Astrocyte of the spinal cord (primary cell): Measurements from ENCODE around the gene DCAF4L1.

Experiments used
- DNase-seq: peaks from one replicate; pipeline ENCODE4 v3.0.0; 2011; ENCODE audit warnings: low read depth, low spot score
- H3K4me3 ChIP-seq: 2 replicates; pipeline ENCODE4 v1.5.1; 2011; ENCODE audit warnings: low read depth, mild to moderate bottlenecking, low read length, moderate library complexity
- CTCF ChIP-seq: IDR thresholded peaks from 2 replicates; pipeline ENCODE4 v1.5.1; 2012; ENCODE audit warnings: low read depth, mild to moderate bottlenecking, low read length, inconsistent platforms
- in situ Hi-C: cut with HindIII; loops from 2 replicates; pipeline ENCODE4 v1.10.0; 2017; ENCODE audit warnings: low sequenced_read_pairs

The DCAF4L1 gene

GRCh38 chr4:41992967-41993857 is 11.7 kb downstream of the DCAF4L1 start:
- in situ Hi-C loops = no loop called here
- H3K4me3 ChIP-seq = no peak overlapping the region
- DNase-seq = no peak
- no peak for TF ChIP-seq CTCF

- no peak for TF ChIP-seq CTCF
- DNase-seq = no peak
- H3K4me3 ChIP-seq = no peak overlapping the region
- in situ Hi-C loops = no loop called here
Observed at GRCh38 chr4:41994461-41994985, 13.0 kb downstream of the DCAF4L1 start.

GRCh38 chr4:41998019-41998418 is 16.5 kb downstream of the DCAF4L1 start:
- in situ Hi-C loops = no loop called here
- no peak overlapping the region for H3K4me3 ChIP-seq

GRCh38 chr4:41999321-41999720 is 17.8 kb downstream of the DCAF4L1 start:
- no peak overlapping the region for H3K4me3 ChIP-seq
- no peak for DNase-seq
- TF ChIP-seq CTCF = no peak
- in situ Hi-C loops = no loop called here

More at GRCh38 chr4:41998019-41998418, 16.5 kb downstream of the DCAF4L1 start:
- no peak for DNase-seq
- TF ChIP-seq CTCF = no peak

- in situ Hi-C loops = no loop called here
- no peak overlapping the region for H3K4me3 ChIP-seq
- no peak for DNase-seq
Observed at GRCh38 chr4:42008011-42008786, 26.6 kb downstream of the DCAF4L1 start.

More at GRCh38 chr4:42008011-42008786, 26.6 kb downstream of the DCAF4L1 start:
- TF ChIP-seq CTCF = no peak
